ENCODE measurements around the gene RYR2. TPM values are rescaled to one million over a fixed set of nuclear protein-coding genes. Genes with fewer than 3 reads are reported as not detected.

RYR2 gene
- total RNA-seq, 1 experiment from 2014 or later = 4.0 TPM

DNA sequence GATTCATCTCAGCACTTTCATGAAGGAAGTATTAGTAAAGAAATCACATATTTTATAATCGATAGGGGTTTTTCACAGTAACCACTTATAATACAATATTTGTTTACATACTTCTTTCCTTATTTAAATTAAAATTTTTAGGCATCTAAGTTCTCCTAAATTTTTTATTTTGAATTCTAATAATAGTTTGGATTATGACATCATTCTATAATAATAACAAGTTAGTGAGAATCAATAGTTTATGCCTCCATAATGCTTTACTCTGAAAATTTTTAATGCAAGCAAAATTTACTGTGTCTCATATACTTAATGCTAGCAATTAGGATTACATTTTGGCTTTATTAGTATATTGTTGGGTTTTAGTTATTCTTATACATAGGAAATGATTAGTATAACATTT, 596.6 kb downstream of the RYR2 start:
- no peaks in the 10 kb centered on the region for H3K36me3 Mint-ChIP-seq (ENCODE audit: insufficient read depth, unreplicated experiment)
- H3K27ac Mint-ChIP-seq (ENCODE audit: low read depth, unreplicated experiment) = no peak overlapping the region
- ChIA-PET CTCF (no interaction called here), POLR2A (no interaction called here)
- DNase-seq (ENCODE audit: unreplicated experiment) = no peak
- intact Hi-C loops (cut with micrococcal nuclease) = no loop called here
- BruUV-seq (replicated peaks) = no TSS peak
- TF ChIP-seq CTCF (IDR thresholded peaks at IDR 0.05; ENCODE audit: unreplicated experiment) = no peak
- H3K4me3 Mint-ChIP-seq (ENCODE audit: unreplicated experiment) = no peak overlapping the region
- H3K4me1 Mint-ChIP-seq (ENCODE audit: insufficient read depth, unreplicated experiment) = peaks cover 5% of the 10 kb centered on the region
- H3K27me3 Mint-ChIP-seq (ENCODE audit: insufficient read depth, unreplicated experiment) = no peaks in the 10 kb centered on the region
- peaks cover 8% of the 10 kb centered on the region for H3K9me3 Mint-ChIP-seq (ENCODE audit: unreplicated experiment)

DNA sequence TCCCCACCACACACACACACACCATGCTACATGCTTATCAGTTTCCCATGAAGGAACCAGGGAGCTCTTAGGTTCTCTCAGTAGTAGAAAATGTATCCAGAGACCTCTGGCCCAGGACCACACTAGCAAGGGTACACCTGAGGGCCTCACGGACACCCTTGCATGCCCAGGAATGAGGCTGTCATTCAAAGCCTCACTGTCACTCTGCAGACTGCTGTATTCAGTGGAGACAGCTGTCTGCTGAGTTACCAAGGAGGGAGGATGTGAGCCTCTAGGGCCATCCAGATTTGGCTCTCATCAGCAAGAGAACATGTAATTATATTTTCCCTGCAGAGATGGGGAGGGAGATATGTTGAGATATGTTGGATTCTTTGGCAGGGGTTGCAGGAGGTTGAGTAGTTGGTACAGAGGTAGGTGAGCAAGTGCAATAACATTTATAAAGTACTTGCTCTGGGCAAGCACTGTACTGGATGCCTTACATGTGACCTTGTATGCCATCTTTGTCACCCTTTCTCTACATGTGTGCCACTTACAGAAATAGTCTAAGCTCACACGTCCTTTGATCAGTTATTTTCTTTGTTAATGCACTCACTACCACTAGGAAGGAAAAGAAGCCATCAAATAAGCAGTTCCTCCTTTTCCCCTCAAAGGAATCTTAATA, 598.2 kb downstream of the RYR2 start:
- Mint-ChIP-seq H3K27ac (ENCODE audit: low read depth, unreplicated experiment) (no peak overlapping the region), H3K9me3 (ENCODE audit: unreplicated experiment) (no peaks in the 10 kb centered on the region), H3K4me1 (ENCODE audit: insufficient read depth, unreplicated experiment) (peaks cover 5% of the 10 kb centered on the region), H3K27me3 (ENCODE audit: insufficient read depth, unreplicated experiment) (no peaks in the 10 kb centered on the region), H3K36me3 (ENCODE audit: insufficient read depth, unreplicated experiment) (no peaks in the 10 kb centered on the region), H3K4me3 (ENCODE audit: unreplicated experiment) (no peak overlapping the region)
- ChIA-PET POLR2A (interaction anchor here (0.7 kb wide), 1 partner anchor 32 kb away, joined by 3 read pairs; no protein-coding TSS in a partner anchor), CTCF (interaction anchor here (0.6 kb wide), 1 partner anchor 357 kb away, joined by 4 read pairs; no protein-coding TSS in a partner anchor)
- TF ChIP-seq CTCF (IDR thresholded peaks at IDR 0.05; ENCODE audit: unreplicated experiment) = no peak
- DNase-seq (ENCODE audit: unreplicated experiment) = no peak
- BruUV-seq (replicated peaks) = no TSS peak
- intact Hi-C loops (cut with micrococcal nuclease) = no loop called here

- no peak for TF ChIP-seq CTCF (IDR thresholded peaks at IDR 0.05; ENCODE audit: unreplicated experiment)
- DNase-seq (ENCODE audit: unreplicated experiment) = no peak
- Mint-ChIP-seq H3K36me3 (ENCODE audit: insufficient read depth, unreplicated experiment) (no peaks in the 10 kb centered on the region), H3K27me3 (ENCODE audit: insufficient read depth, unreplicated experiment) (no peaks in the 10 kb centered on the region), H3K4me3 (ENCODE audit: unreplicated experiment) (no peak overlapping the region), H3K4me1 (ENCODE audit: insufficient read depth, unreplicated experiment) (no peaks in the 10 kb centered on the region), H3K9me3 (ENCODE audit: unreplicated experiment) (no peaks in the 10 kb centered on the region), H3K27ac (ENCODE audit: low read depth, unreplicated experiment) (no peak overlapping the region)
- POLR2A ChIA-PET = interaction anchor here (0.7 to 1.0 kb wide), 2 partner anchors 33 to 39 kb away, joined by 3 read pairs; no protein-coding TSS in a partner anchor
- intact Hi-C loops (cut with micrococcal nuclease) = no loop called here
- CTCF ChIA-PET = interaction anchor here (0.5 to 1.0 kb wide), 4 partner anchors 19 to 1618 kb away, joined by 3 to 6 read pairs (median 4); no protein-coding TSS in a partner anchor
- no TSS peak for BruUV-seq (replicated peaks)
Observed at GRCh38 chr1:237640966-237641365, 599.0 kb downstream of the RYR2 start.

GRCh38 chr1:237650809-237651208, 608.8 kb downstream of the RYR2 start:
- ChIA-PET CTCF (no interaction called here), POLR2A (no interaction called here)
- BruUV-seq (replicated peaks) = no TSS peak
- intact Hi-C loops (cut with micrococcal nuclease) = no loop called here
- Mint-ChIP-seq H3K4me1 (ENCODE audit: insufficient read depth, unreplicated experiment) (no peaks in the 10 kb centered on the region), H3K27me3 (ENCODE audit: insufficient read depth, unreplicated experiment) (no peaks in the 10 kb centered on the region), H3K4me3 (ENCODE audit: unreplicated experiment) (no peak overlapping the region), H3K27ac (ENCODE audit: low read depth, unreplicated experiment) (no peak overlapping the region), H3K9me3 (ENCODE audit: unreplicated experiment) (no peaks in the 10 kb centered on the region), H3K36me3 (ENCODE audit: insufficient read depth, unreplicated experiment) (no peaks in the 10 kb centered on the region)
- TF ChIP-seq CTCF (IDR thresholded peaks at IDR 0.05; ENCODE audit: unreplicated experiment) = no peak
- no peak for DNase-seq (ENCODE audit: unreplicated experiment)

Measured in MCF 10A (cell line).